ENCODE measurements around the gene GABPB1.
"Not testable (repeated sequence)": the region's sequence is repeated elsewhere in the genome, so short reads cannot be mapped to it uniquely, and the experiment has no call there.

Gene GABPB1

GRCh38 chr15:50354838-50355618 is at the start of gene GABPB1:
GABPB1 (minus strand) TSS chr15:50355198; CDS start chr15:50309798, 45,400 bp downstream.
- peak; percentile 43 for DNase-seq

- DNase-seq: not testable (repeated sequence)
These were observed 36.6 kb upstream of the GABPB1 start for GRCh38 chr15:50391561-50391960.

GRCh38 chr15:50390554-50391264 is 35.7 kb upstream of the GABPB1 start:
- peak; percentile 39 for DNase-seq

- DNase-seq: not testable (repeated sequence)
These were observed 27.4 kb upstream of the GABPB1 start for GRCh38 chr15:50382408-50382807.

GRCh38 chr15:50381438-50381837 is 26.4 kb upstream of the GABPB1 start:
- DNase-seq: no peak

- no peak for DNase-seq
These were observed 25.1 kb upstream of the GABPB1 start for GRCh38 chr15:50380089-50380488.

GRCh38 chr15:50379413-50379812 is 24.4 kb upstream of the GABPB1 start:
- not testable (repeated sequence) for DNase-seq

- no peak for DNase-seq
These were observed 23.8 kb upstream of the GABPB1 start for GRCh38 chr15:50378776-50379175.

- no peak for DNase-seq
These were observed 23.1 kb upstream of the GABPB1 start for GRCh38 chr15:50377867-50378751.

GRCh38 chr15:50369564-50369963 is 14.6 kb upstream of the GABPB1 start:
- not testable (repeated sequence) for DNase-seq

- DNase-seq: no peak
These were observed 11.0 kb upstream of the GABPB1 start for GRCh38 chr15:50365971-50366370.

GRCh38 chr15:50365570-50365969 is 10.6 kb upstream of the GABPB1 start:
- no peak for DNase-seq

- DNase-seq: no peak
These were observed 8.6 kb upstream of the GABPB1 start for GRCh38 chr15:50363612-50364011.

GRCh38 chr15:50361756-50362155 is 6.8 kb upstream of the GABPB1 start:
- DNase-seq: no peak

- no peak for DNase-seq
These were observed 3.8 kb upstream of the GABPB1 start for GRCh38 chr15:50358845-50359244.

- no peak for DNase-seq
These were observed 982 bp upstream of the GABPB1 start for GRCh38 chr15:50355980-50356379.

- no peak for DNase-seq
These were observed 564 bp upstream of the GABPB1 start for GRCh38 chr15:50355619-50355905.

GRCh38 chr15:50353975-50354837 is 792 bp downstream of the GABPB1 start:
- no peak for DNase-seq

GRCh38 chr15:50353251-50353974 is 1.6 kb downstream of the GABPB1 start:
- DNase-seq: no peak

- DNase-seq: no peak
These were observed 4.4 kb downstream of the GABPB1 start for GRCh38 chr15:50350621-50351020.

- DNase-seq: no peak
These were observed 9.7 kb downstream of the GABPB1 start for GRCh38 chr15:50345298-50345697.

- DNase-seq: no peak
These were observed 11.0 kb downstream of the GABPB1 start for GRCh38 chr15:50344006-50344464.

Data from SIG-M5 (cell line).